Stomach (tissue), 4 donors: ENCODE data around the gene GPR27.

ENCODE experiments used
- CTCF ChIP-seq, 7 experiments: fragments of 450-650 bp in 4 of 7; fragments of 200-600 bp in 3 of 7; sonication (generic) in 3 of 7; IDR thresholded peaks; one replicate each; pipeline ENCODE4 v1.5.1; 2016 to 2019; ENCODE audit warnings: antibody characterized with exemption in 7 of 7, control low read depth in 2 of 7, mild to moderate bottlenecking in 1 of 7
- EP300 ChIP-seq: sonication (generic); formaldehyde crosslinking; IDR thresholded peaks from one replicate; pipeline ENCODE4 v1.6.1; 2017; ENCODE audit warnings: antibody characterized with exemption
- POLR2A ChIP-seq, 4 donors: fragments of 450-650 bp; IDR thresholded peaks; one replicate each; pipeline ENCODE4 v1.6.1; 2016; ENCODE audit warnings: antibody characterized with exemption in 4 of 4, control low read depth in 2 of 4, mild to moderate bottlenecking in 1 of 4, moderate library complexity in 1 of 4
- POLR2AphosphoS5 ChIP-seq, 3 donors: sonication (generic); formaldehyde crosslinking; IDR thresholded peaks; one replicate each; pipeline ENCODE4 v1.6.1; 2016; ENCODE audit warnings: antibody characterized with exemption in 3 of 3

- no peak for TF ChIP-seq CTCF (IDR thresholded peaks at IDR 0.05)
- no peak for TF ChIP-seq POLR2A (IDR thresholded peaks at IDR 0.05)
- no peak for TF ChIP-seq POLR2AphosphoS5 (IDR thresholded peaks at IDR 0.05)
- TF ChIP-seq EP300 = no peak
Observed at GRCh38 chr3:71754610-71755253, 1.1 kb downstream of the GPR27 start.
